Left ventricle myocardium inferior (tissue), 1 donor: ENCODE results near the gene SLC35F4. TPM values are rescaled to one million over a fixed set of nuclear protein-coding genes. Genes with fewer than 3 reads are reported as not detected.

Experiments
- DNase-seq: peaks from one replicate; pipeline ENCODE4 v3.0.0-alpha.2; 2020
- H3K27ac ChIP-seq: fragments of 200-600 bp; replicated peaks from 2 replicates; pipeline ENCODE4 v1.8.0; 2021
- H3K27me3 ChIP-seq: fragments of 200-600 bp; 2 replicates; pipeline ENCODE4 v1.8.0; 2021; ENCODE audit warnings: low read depth
- H3K36me3 ChIP-seq: fragments of 200-600 bp; 2 replicates; pipeline ENCODE4 v1.8.0; 2021
- H3K4me1 ChIP-seq: fragments of 200-600 bp; 2 replicates; pipeline ENCODE4 v1.8.0; 2021
- H3K4me3 ChIP-seq: fragments of 200-600 bp; 2 replicates; pipeline ENCODE4 v1.8.0; 2021; ENCODE audit warnings: mild to moderate bottlenecking, moderate library complexity
- H3K9me3 ChIP-seq: fragments of 200-600 bp; replicated peaks from 2 replicates; pipeline ENCODE4 v1.8.0; 2021
- CTCF ChIP-seq: fragments of 200-600 bp; IDR thresholded peaks from 2 replicates; pipeline ENCODE4 v1.8.0; 2021; ENCODE audit warnings: antibody characterized with exemption, mild to moderate bottlenecking, borderline replicate concordance
- intact Hi-C: fragments of 100-400 bp; cut with micrococcal nuclease; formaldehyde crosslinking; loops from one replicate; pipeline ENCODE4 v1.11.0; 2022
- total RNA-seq: library from RNA; stranded (reverse); fragmentation: NEBNext Ultra II Directional; extraction: Animal tissue kit (Norgen Biotek cat#: 25700); gene quantifications from one replicate; pipeline ENCODE4 v1.2.1, GENCODE V29; 2021
- donor health status: DM: no; HTN: yes; CAD: no; lungs with severe emphysema.

Gene SLC35F4
- total RNA-seq, 1 donor from 2014 or later: not detected

DNA sequence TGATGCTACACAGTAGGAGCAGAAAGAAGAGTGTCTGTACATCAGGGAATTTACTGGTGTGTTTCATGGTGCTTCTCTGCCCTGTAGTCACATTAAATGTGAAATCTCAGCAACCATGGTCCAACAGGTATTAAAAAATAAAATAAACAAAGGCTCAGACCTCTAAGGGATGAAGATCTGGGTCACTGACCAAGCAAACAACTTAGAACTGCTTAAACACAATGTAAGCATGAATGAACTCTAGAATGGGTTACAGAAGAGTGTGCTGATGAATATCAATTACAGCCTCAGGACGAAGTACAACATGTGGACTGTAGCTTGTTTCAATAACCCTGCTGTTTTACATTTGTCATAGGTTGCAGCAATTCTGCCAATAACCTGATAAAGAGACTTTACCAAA lies 47.4 kb downstream of the SLC35F4 start:
- DNase-seq: no peak
- no peaks in the 10 kb centered on the region for H3K36me3 ChIP-seq
- H3K4me1 ChIP-seq: no peaks in the 10 kb centered on the region
- no peaks in the 10 kb centered on the region for H3K9me3 ChIP-seq
- TF ChIP-seq CTCF: no peak
- H3K27me3 ChIP-seq: no peaks in the 10 kb centered on the region
- H3K4me3 ChIP-seq: no peak overlapping the region
- intact Hi-C loops: no loop called here
- no peak overlapping the region for H3K27ac ChIP-seq

GRCh38 chr14:57816568-57817284 lies 49.2 kb downstream of the SLC35F4 start:
- H3K27ac ChIP-seq: no peak overlapping the region
- no peak overlapping the region for H3K4me3 ChIP-seq
- no peak for TF ChIP-seq CTCF
- H3K4me1 ChIP-seq: no peaks in the 10 kb centered on the region
- H3K9me3 ChIP-seq: no peaks in the 10 kb centered on the region
- H3K27me3 ChIP-seq: no peaks in the 10 kb centered on the region
- intact Hi-C loops: no loop called here
- no peak for DNase-seq
- no peaks in the 10 kb centered on the region for H3K36me3 ChIP-seq

GRCh38 chr14:57814726-57815125 lies 51.2 kb downstream of the SLC35F4 start:
- no peaks in the 10 kb centered on the region for H3K27me3 ChIP-seq
- H3K4me1 ChIP-seq: no peaks in the 10 kb centered on the region
- no peak overlapping the region for H3K4me3 ChIP-seq
- H3K36me3 ChIP-seq: no peaks in the 10 kb centered on the region
- no peak overlapping the region for H3K27ac ChIP-seq
- DNase-seq: no peak
- no peaks in the 10 kb centered on the region for H3K9me3 ChIP-seq
- intact Hi-C loops: no loop called here
- TF ChIP-seq CTCF: no peak

GRCh38 chr14:57812741-57813140 lies 53.2 kb downstream of the SLC35F4 start:
- no peaks in the 10 kb centered on the region for H3K4me1 ChIP-seq
- H3K27me3 ChIP-seq: no peaks in the 10 kb centered on the region
- H3K36me3 ChIP-seq: no peaks in the 10 kb centered on the region
- no peaks in the 10 kb centered on the region for H3K9me3 ChIP-seq
- no peak overlapping the region for H3K4me3 ChIP-seq
- H3K27ac ChIP-seq: no peak overlapping the region
- no peak for DNase-seq
- intact Hi-C loops: no loop called here
- TF ChIP-seq CTCF: no peak

DNA sequence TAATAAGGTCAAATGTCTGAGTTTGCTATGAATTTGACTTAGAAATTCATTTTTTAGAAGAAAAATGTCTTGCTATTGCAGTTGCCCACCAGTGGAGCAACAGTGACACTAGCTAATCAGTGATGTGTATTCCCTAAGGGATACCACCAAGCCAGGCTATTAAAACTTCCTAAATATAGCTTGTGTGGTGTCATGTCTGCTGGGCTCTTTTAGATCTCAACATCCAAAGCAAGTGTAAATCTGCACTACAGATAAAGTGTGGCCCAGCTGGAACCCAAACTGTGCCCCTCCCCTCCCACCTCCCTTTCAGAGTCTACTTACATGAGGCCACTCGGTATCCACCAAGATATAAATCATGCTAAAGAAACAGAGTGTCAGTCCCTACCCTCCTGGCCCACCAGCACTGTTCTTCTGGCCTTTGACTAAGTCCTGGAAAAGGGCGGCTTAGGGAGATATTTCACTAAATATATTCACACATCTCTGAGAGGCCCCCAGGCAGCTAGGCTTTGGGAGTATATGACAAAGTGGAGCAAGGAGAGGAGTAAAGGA lies 53.8 kb downstream of the SLC35F4 start:
- intact Hi-C loops: no loop called here
- Histone ChIP-seq H3K9me3 (no peaks in the 10 kb centered on the region), H3K27ac (no peak overlapping the region), H3K27me3 (no peaks in the 10 kb centered on the region), H3K4me3 (no peak overlapping the region), H3K4me1 (no peaks in the 10 kb centered on the region), H3K36me3 (no peaks in the 10 kb centered on the region)
- TF ChIP-seq CTCF: no peak
- DNase-seq: no peak
